IMR-90 (cell line): ENCODE measurements around the gene ANO4.

Experiments used
- CTCF ChIP-seq: conservative IDR thresholded peaks from 2 replicates; pipeline ENCODE4 v1.5.1; 2012; ENCODE audit warnings: mild to moderate bottlenecking, low read depth, low read length, improper control_type of control experiment
- MAZ ChIP-seq: IDR thresholded peaks from 2 replicates; pipeline ENCODE4 v1.6.1; 2012; ENCODE audit warnings: low read depth, mild to moderate bottlenecking, low read length, improper control_type of control experiment, moderate library complexity, borderline replicate concordance
- RAD21 ChIP-seq: IDR thresholded peaks from 2 replicates; pipeline ENCODE4 v1.6.1; 2012; ENCODE audit warnings: low read length, improper control_type of control experiment
- SMC3 ChIP-seq: fragments of 150-350 bp; IDR thresholded peaks from 2 replicates; pipeline ENCODE4 v1.6.1; 2016; ENCODE audit warnings: low read depth, mild to moderate bottlenecking, antibody characterized with exemption, low read length, moderate library complexity

GRCh38 chr12:100824476-100824875, 29.9 kb downstream of the ANO4 start:
- TF ChIP-seq CTCF (no peak), SMC3 (no peak), MAZ (no peak), RAD21 (no peak)
